HUES6 (cell line): ENCODE results near the gene MORN4.

ENCODE experiments used
- H3K27ac ChIP-seq: 2 replicates; pipeline ENCODE4 v1.7.0; 2013; ENCODE audit warnings: low read depth, mild to moderate bottlenecking, low read length, inconsistent platforms
- H3K27me3 ChIP-seq: 2 replicates; pipeline ENCODE4 v1.6.1; 2013; ENCODE audit warnings: low read length; ENCODE audit not compliant: control insufficient read depth, insufficient read depth
- H3K36me3 ChIP-seq: 2 replicates; pipeline ENCODE4 v1.6.1; 2013; ENCODE audit warnings: low read length; ENCODE audit not compliant: control insufficient read depth, insufficient read depth
- H3K4me1 ChIP-seq: 2 replicates; pipeline ENCODE4 v1.6.1; 2013; ENCODE audit warnings: low read length; ENCODE audit not compliant: control insufficient read depth, insufficient read depth
- H3K4me3 ChIP-seq: 2 replicates; pipeline ENCODE4 v1.5.1; 2013; ENCODE audit warnings: low read depth, low read length
- H3K9ac ChIP-seq: one replicate; pipeline ENCODE4 v1.6.1; 2013; ENCODE audit warnings: mild to moderate bottlenecking, low read length
- H3K9me3 ChIP-seq: 2 replicates; pipeline ENCODE4 v1.6.1; 2013; ENCODE audit warnings: low read depth, low read length; ENCODE audit not compliant: control insufficient read depth, insufficient read depth

The MORN4 gene

GRCh38 chr10:97571622-97572021 lies 61.7 kb downstream of the MORN4 start:
- H3K36me3 ChIP-seq = peaks cover 27% of the 10 kb centered on the region
- H3K4me3 ChIP-seq = no peak overlapping the region
- H3K9me3 ChIP-seq = no peaks in the 10 kb centered on the region
- H3K27me3 ChIP-seq = no peaks in the 10 kb centered on the region
- H3K27ac ChIP-seq = no peak overlapping the region
- peaks cover 16% of the 10 kb centered on the region for H3K4me1 ChIP-seq
- H3K9ac ChIP-seq = peak overlapping the region; percentile 20

DNA sequence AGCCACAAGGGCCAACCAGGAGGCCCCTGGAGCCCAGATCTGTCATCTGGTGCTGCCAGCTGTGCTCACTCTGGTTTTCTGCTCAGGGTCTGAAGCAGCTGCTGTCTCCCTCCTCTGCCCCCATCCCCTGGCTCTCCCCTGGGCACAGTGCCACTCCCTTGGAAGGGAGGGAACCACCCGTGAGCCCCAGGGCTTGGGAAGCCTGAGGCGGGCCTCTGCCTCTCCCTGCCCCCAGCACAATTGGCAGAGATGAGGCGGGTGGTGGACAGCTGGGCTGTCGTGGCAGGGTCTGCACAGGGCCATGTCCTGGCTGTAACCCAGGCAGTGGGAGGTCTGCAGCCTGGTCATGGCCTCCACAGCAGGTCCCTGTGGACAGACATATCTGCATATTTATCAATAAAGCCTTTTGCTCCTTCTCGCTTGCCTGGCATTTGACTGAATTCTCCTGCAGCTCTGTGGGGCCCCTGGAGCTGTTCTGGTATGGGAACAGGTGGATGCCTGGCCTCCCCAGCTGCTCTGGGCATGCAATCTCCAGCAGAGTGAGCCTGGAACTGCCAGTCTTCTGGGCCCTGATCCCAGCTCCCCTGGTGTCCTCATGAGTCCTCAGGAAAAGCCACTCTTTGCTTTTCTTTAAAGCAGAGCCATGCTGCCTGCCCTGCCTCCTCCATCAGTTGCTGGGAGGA lies 62.4 kb downstream of the MORN4 start:
- no peak overlapping the region for H3K4me3 ChIP-seq
- no peaks in the 10 kb centered on the region for H3K27me3 ChIP-seq
- peaks cover 16% of the 10 kb centered on the region for H3K4me1 ChIP-seq
- no peak overlapping the region for H3K27ac ChIP-seq
- peak overlapping the region; percentile 20 for H3K9ac ChIP-seq
- H3K36me3 ChIP-seq = peaks cover 27% of the 10 kb centered on the region
- H3K9me3 ChIP-seq = no peaks in the 10 kb centered on the region

GRCh38 chr10:97570146-97570788 lies 63.0 kb downstream of the MORN4 start:
- Histone ChIP-seq H3K9ac (no peak overlapping the region), H3K4me1 (peaks cover 16% of the 10 kb centered on the region), H3K36me3 (peaks cover 27% of the 10 kb centered on the region), H3K27me3 (no peaks in the 10 kb centered on the region), H3K9me3 (no peaks in the 10 kb centered on the region), H3K4me3 (no peak overlapping the region), H3K27ac (0 out of 2 replicates have a peak overlapping the region, but pooled peaks have one; percentile 28)

- 0 out of 2 replicates have a peak, but pooled peaks cover 6% of the 10 kb centered on the region for H3K4me1 ChIP-seq
- H3K36me3 ChIP-seq = peaks cover 27% of the 10 kb centered on the region
- H3K4me3 ChIP-seq = no peak overlapping the region
- no peaks in the 10 kb centered on the region for H3K27me3 ChIP-seq
- H3K9me3 ChIP-seq = no peaks in the 10 kb centered on the region
- H3K27ac ChIP-seq = no peak overlapping the region
- H3K9ac ChIP-seq = no peak overlapping the region
Observed at GRCh38 chr10:97567891-97568290, 65.4 kb downstream of the MORN4 start.

- Histone ChIP-seq H3K9me3 (peaks cover 4% of the 10 kb centered on the region), H3K27me3 (no peaks in the 10 kb centered on the region), H3K27ac (no peak overlapping the region), H3K4me3 (no peak overlapping the region), H3K4me1 (no peaks in the 10 kb centered on the region), H3K9ac (no peak overlapping the region), H3K36me3 (peaks cover 27% of the 10 kb centered on the region)
Observed at GRCh38 chr10:97566336-97566996, 66.8 kb downstream of the MORN4 start.

DNA sequence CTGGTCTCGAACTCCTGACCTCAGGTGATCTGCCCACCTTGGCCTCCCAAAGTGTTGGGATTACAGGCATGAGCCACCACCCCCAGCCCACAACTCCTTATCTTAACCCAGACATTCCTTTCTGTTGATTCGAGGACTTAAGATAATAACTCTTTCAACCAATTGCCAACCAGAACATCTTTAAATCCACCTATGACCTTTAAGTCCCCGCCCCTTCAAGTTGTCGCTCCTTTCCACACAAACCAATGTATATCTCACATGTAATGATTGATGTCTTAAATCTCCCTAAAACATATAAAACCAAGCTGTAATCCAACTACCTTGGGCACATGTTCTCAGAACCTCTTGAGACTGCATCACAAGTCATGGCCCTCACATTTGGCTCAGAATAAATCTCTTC lies 68.5 kb downstream of the MORN4 start:
- peaks cover 14% of the 10 kb centered on the region for H3K36me3 ChIP-seq
- H3K9ac ChIP-seq = no peak overlapping the region
- no peaks in the 10 kb centered on the region for H3K4me1 ChIP-seq
- no peaks in the 10 kb centered on the region for H3K27me3 ChIP-seq
- H3K4me3 ChIP-seq = no peak overlapping the region
- peaks cover 4% of the 10 kb centered on the region for H3K9me3 ChIP-seq
- H3K27ac ChIP-seq = no peak overlapping the region
